Testis (tissue), 3 donors: Measurements from ENCODE around the gene COX10. TPM values are rescaled to one million over a fixed set of nuclear protein-coding genes. Genes with fewer than 3 reads are reported as not detected.

ENCODE experiments used
- DNase-seq: peaks from one replicate; pipeline ENCODE4 v3.0.0-alpha.2; 2019
- H3K27ac ChIP-seq, 2 donors: fragments of 200-600 bp; sonication (generic); one replicate each; pipeline ENCODE4 v1.5.1; 2019
- H3K27me3 ChIP-seq: fragments of 200-600 bp; sonication (generic); one replicate; pipeline ENCODE4 v1.5.1; 2019
- H3K36me3 ChIP-seq: fragments of 200-600 bp; sonication (generic); one replicate; pipeline ENCODE4 v1.5.1; 2017; ENCODE audit warnings: low read depth; ENCODE audit errors: missing control alignments
- H3K4me1 ChIP-seq: fragments of 200-600 bp; sonication (generic); one replicate; pipeline ENCODE4 v1.5.1; 2019
- H3K4me3 ChIP-seq, 2 donors: fragments of 200-600 bp; sonication (generic); one replicate each; pipeline ENCODE4 v1.5.1; 2017 to 2019
- H3K9me3 ChIP-seq: fragments of 200-600 bp; sonication (generic); one replicate; pipeline ENCODE4 v1.5.1; 2017
- POLR2A ChIP-seq: fragments of 450-650 bp; IDR thresholded peaks from one replicate; pipeline ENCODE4 v1.6.1; 2017; ENCODE audit warnings: antibody characterized with exemption, mild to moderate bottlenecking, moderate library complexity
- WGBS, 2 donors: methylation state at CpG; one replicate each; pipeline ENCODE4 v1.1.5; 2018; 5-methylcytosine and 5-hydroxymethylcytosine counted together
- intact Hi-C: fragments of 100-400 bp; cut with DNase I; formaldehyde crosslinking; loops from one replicate; pipeline ENCODE4 v1.15.1; 2023; ENCODE audit warnings: low total_unique reads
- polyA plus RNA-seq: library from polyadenylated mRNA; stranded (reverse); fragments of 350-450 nt; fragmentation: Illumina TruSeq; extraction: RNeasy Lipid Tissue Mini Kit (QIAGEN cat#74804); gene quantifications from one replicate; pipeline ENCODE4 v1.2.3, GENCODE V29; 2014; ENCODE audit warnings: low read depth, low replicate concordance; ENCODE audit not compliant: insufficient read depth
- total RNA-seq, 2 donors: library from RNA; depleted of rRNA; stranded (reverse); fragments of >200 nt; gene quantifications; one replicate each; pipeline ENCODE4 v1.2.3, GENCODE V29; 2016
- TF ChIP-seq, protein P1 (sequence below), 3 experiments: fragments of 450-650 bp in 2 of 3; fragments of 200-600 bp in 1 of 3; sonication (generic) in 1 of 3; IDR thresholded peaks; one replicate each; pipeline ENCODE4 v1.5.1; 2016 to 2019; ENCODE audit warnings: antibody characterized with exemption in 3 of 3, mild to moderate bottlenecking in 2 of 3, moderate library complexity in 1 of 3

Gene COX10
- total and polyA plus RNA-seq, 3 donors from 2014 or later: 44.9 to 51.0 (median 50.6) TPM

DNA sequence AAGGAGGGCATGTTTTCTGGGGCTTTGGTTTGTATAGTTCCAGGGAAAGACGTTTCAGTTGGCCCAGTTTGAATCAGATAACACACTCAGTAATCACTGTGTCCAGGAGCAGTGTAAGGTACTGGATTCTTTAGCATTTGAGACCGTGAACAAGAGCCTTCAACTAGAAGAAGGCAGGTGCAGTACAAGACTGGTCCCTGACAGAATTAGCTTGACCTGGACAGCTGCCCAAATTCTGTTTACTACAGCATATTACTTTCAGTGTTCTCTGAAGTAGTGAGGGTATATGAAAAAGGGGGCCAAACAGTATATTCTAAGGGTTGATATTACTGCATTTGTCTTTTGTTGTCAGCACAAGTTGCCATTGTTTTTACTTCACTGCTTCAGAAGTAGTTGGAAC, 81.3 kb downstream of the COX10 start:
- Histone ChIP-seq H3K9me3 (no peaks in the 10 kb centered on the region), H3K4me1 (no peaks in the 10 kb centered on the region), H3K27me3 (no peaks in the 10 kb centered on the region), H3K4me3 (no peak overlapping the region), H3K36me3 (no peaks in the 10 kb centered on the region), H3K27ac (no peak overlapping the region)
- intact Hi-C loops: no loop called here
- no peak for DNase-seq
- TF ChIP-seq, protein P1, sequence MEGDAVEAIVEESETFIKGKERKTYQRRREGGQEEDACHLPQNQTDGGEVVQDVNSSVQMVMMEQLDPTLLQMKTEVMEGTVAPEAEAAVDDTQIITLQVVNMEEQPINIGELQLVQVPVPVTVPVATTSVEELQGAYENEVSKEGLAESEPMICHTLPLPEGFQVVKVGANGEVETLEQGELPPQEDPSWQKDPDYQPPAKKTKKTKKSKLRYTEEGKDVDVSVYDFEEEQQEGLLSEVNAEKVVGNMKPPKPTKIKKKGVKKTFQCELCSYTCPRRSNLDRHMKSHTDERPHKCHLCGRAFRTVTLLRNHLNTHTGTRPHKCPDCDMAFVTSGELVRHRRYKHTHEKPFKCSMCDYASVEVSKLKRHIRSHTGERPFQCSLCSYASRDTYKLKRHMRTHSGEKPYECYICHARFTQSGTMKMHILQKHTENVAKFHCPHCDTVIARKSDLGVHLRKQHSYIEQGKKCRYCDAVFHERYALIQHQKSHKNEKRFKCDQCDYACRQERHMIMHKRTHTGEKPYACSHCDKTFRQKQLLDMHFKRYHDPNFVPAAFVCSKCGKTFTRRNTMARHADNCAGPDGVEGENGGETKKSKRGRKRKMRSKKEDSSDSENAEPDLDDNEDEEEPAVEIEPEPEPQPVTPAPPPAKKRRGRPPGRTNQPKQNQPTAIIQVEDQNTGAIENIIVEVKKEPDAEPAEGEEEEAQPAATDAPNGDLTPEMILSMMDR (IDR thresholded peaks at IDR 0.05): no peak
- no peak for TF ChIP-seq POLR2A
- 56 to 66% methylated on average over 2 of the region's 2 CpGs for WGBS, 2 donors

DNA sequence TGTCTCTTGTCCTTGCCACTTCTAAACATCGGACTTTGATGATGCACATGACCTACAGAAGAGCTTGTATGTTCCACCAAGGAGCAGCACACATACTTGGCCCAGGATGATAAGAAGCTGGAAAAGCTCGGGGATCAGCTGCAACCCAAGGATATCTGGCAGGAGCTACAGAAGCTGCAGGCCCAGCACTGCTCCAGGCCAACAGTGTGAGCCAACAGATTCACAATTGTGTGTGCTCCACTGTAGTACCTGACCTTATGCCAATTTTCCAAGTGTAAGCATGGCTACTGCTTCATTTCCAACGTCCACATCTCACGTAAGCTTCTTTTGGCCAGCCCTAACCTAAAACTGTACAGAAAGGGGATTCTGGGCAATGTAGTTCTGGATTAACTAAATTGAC, 83.4 kb downstream of the COX10 start:
- TF ChIP-seq, protein P1 (IDR thresholded peaks at IDR 0.05): no peak
- no peak for TF ChIP-seq POLR2A
- no peaks in the 10 kb centered on the region for H3K4me1 ChIP-seq
- H3K27me3 ChIP-seq: no peaks in the 10 kb centered on the region
- intact Hi-C loops: no loop called here
- no peaks in the 10 kb centered on the region for H3K36me3 ChIP-seq
- peak; percentile 16 for DNase-seq
- 49 to 68% methylated on average over 4 of the region's 4 CpGs for WGBS, 2 donors
- no peak overlapping the region for H3K27ac ChIP-seq
- H3K4me3 ChIP-seq: no peak overlapping the region
- H3K9me3 ChIP-seq: no peaks in the 10 kb centered on the region

DNA sequence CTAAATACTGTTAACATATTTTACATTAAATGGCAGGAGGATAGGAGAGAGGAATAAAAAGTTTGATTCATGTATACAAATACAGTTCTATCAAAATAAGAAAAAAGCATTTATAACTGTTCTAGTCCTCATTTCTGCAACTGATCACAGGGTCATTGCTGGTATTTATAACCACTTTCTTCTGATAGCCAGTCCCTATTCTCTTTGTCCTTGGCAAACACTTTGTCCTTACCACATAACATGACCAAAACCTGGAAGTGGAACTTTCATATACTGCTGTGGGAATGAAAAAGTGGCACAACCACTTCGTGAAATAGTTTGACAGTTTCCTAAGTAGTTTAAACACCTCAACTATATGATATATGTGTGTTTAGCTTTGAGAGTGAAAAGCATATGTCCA, 84.1 kb downstream of the COX10 start:
- H3K4me3 ChIP-seq: no peak overlapping the region
- intact Hi-C loops: no loop called here
- no peaks in the 10 kb centered on the region for H3K9me3 ChIP-seq
- DNase-seq: no peak
- H3K4me1 ChIP-seq: no peaks in the 10 kb centered on the region
- WGBS, 2 donors: 71 to 80% methylated on average over 1 of the region's 1 CpG
- no peak overlapping the region for H3K27ac ChIP-seq
- no peaks in the 10 kb centered on the region for H3K36me3 ChIP-seq
- TF ChIP-seq POLR2A: no peak
- TF ChIP-seq, protein P1 (IDR thresholded peaks at IDR 0.05): no peak
- no peaks in the 10 kb centered on the region for H3K27me3 ChIP-seq

DNA sequence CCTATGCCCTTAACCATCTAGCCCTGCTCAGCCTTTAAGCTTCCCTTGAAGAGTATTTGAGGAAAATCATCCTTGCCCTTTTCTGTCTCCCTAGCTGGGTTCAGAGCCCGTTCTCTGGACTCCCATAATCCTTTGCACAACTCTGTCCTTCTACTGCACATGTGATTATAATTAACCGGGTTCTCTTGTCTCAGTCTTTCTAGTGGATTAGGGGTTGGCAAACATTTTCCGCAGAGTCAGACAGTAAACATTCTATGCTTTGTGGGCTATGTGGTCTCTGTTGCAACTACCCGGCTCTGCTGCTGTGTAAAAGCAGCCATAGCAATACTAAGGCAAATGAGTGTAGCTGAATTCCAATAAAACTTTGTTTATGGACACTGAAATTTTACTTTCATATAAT, 87.4 kb downstream of the COX10 start:
- no peak overlapping the region for H3K4me3 ChIP-seq
- H3K27ac ChIP-seq: no peak overlapping the region
- TF ChIP-seq, protein P1 (IDR thresholded peaks at IDR 0.05): no peak
- TF ChIP-seq POLR2A: no peak
- intact Hi-C loops: no loop called here
- no peaks in the 10 kb centered on the region for H3K27me3 ChIP-seq
- no peak for DNase-seq
- no peaks in the 10 kb centered on the region for H3K36me3 ChIP-seq
- H3K9me3 ChIP-seq: no peaks in the 10 kb centered on the region
- WGBS, 2 donors: 45 to 95% methylated on average over 4 of the region's 4 CpGs
- H3K4me1 ChIP-seq: no peaks in the 10 kb centered on the region

DNA sequence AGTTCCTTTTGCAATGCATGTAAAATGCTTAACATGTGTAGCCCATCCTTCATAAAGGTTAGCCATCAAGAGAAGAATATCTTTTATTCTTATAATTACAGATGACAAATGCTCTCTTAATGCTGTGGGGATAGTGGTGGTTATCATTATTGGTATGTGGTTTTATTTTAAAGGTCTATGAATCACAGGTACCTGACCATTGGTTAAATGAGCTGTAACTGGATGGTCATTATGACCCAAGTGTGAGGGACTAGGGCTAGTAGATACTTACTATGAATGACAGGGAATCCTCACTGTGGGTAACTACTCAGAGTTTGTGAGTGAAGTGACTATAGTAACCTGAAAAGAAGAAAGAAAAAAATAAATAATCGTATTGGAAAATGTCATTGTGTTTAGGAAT, 88.5 kb downstream of the COX10 start:
- TF ChIP-seq POLR2A: no peak
- TF ChIP-seq, protein P1 (IDR thresholded peaks at IDR 0.05): no peak
- no peaks in the 10 kb centered on the region for H3K4me1 ChIP-seq
- no peak overlapping the region for H3K4me3 ChIP-seq
- intact Hi-C loops: no loop called here
- no peaks in the 10 kb centered on the region for H3K36me3 ChIP-seq
- no peaks in the 10 kb centered on the region for H3K27me3 ChIP-seq
- WGBS, 2 donors: 96 to 100% methylated on average over 1 of the region's 1 CpG
- H3K27ac ChIP-seq: no peak overlapping the region
- no peaks in the 10 kb centered on the region for H3K9me3 ChIP-seq
- DNase-seq: no peak
